ENCODE measurements around the gene CUL3.

GRCh38 chr2:224552771-224553170 is 32.4 kb downstream of the CUL3 start:
- TF ChIP-seq, protein P1, sequence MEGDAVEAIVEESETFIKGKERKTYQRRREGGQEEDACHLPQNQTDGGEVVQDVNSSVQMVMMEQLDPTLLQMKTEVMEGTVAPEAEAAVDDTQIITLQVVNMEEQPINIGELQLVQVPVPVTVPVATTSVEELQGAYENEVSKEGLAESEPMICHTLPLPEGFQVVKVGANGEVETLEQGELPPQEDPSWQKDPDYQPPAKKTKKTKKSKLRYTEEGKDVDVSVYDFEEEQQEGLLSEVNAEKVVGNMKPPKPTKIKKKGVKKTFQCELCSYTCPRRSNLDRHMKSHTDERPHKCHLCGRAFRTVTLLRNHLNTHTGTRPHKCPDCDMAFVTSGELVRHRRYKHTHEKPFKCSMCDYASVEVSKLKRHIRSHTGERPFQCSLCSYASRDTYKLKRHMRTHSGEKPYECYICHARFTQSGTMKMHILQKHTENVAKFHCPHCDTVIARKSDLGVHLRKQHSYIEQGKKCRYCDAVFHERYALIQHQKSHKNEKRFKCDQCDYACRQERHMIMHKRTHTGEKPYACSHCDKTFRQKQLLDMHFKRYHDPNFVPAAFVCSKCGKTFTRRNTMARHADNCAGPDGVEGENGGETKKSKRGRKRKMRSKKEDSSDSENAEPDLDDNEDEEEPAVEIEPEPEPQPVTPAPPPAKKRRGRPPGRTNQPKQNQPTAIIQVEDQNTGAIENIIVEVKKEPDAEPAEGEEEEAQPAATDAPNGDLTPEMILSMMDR (conservative IDR thresholded peaks at IDR 0.05; ENCODE audit: low read length) = no peak
- no peak for TF ChIP-seq EZH2phosphoT487 (IDR thresholded peaks at IDR 0.05; ENCODE audit: borderline replicate concordance, low read depth, low read length)
